ENCODE results near the gene ADCY4. TPM values are rescaled to one million over a fixed set of nuclear protein-coding genes. Genes with fewer than 3 reads are reported as not detected.

ADCY4 gene
- total RNA-seq, 1 donor from 2014 or later: 0.46 TPM

GRCh38 chr14:24368562-24369252 is 33.8 kb upstream of the ADCY4 start:
- DNase-seq (ENCODE audit: low spot score, unreplicated experiment): peak; percentile 44
- no peak for TF ChIP-seq CTCF (IDR thresholded peaks at IDR 0.05; ENCODE audit: unreplicated experiment)
- no peaks in the 10 kb centered on the region for H3K27me3 Mint-ChIP-seq
- no peaks in the 10 kb centered on the region for H3K36me3 Mint-ChIP-seq (ENCODE audit: insufficient read depth)
- H3K4me3 Mint-ChIP-seq (ENCODE audit: low read depth): peak overlapping the region; percentile 78
- H3K4me1 Mint-ChIP-seq (ENCODE audit: low read depth): peaks cover 13% of the 10 kb centered on the region
- peak overlapping the region; percentile 29 for H3K27ac Mint-ChIP-seq
- no peaks in the 10 kb centered on the region for H3K9me3 Mint-ChIP-seq (ENCODE audit: low read depth)

- Mint-ChIP-seq H3K27me3 (peaks cover 1% of the 10 kb centered on the region), H3K4me3 (ENCODE audit: low read depth) (peak overlapping the region; percentile 78), H3K36me3 (ENCODE audit: insufficient read depth) (no peaks in the 10 kb centered on the region), H3K4me1 (ENCODE audit: low read depth) (peaks cover 13% of the 10 kb centered on the region), H3K9me3 (ENCODE audit: low read depth) (no peaks in the 10 kb centered on the region), H3K27ac (peak overlapping the region; percentile 97)
- no peak for TF ChIP-seq CTCF (IDR thresholded peaks at IDR 0.05; ENCODE audit: unreplicated experiment)
- DNase-seq (ENCODE audit: low spot score, unreplicated experiment): no peak
These were observed 33.3 kb upstream of the ADCY4 start for GRCh38 chr14:24368212-24368561.

- peak within 1 kb of the TSS; percentile 78 for H3K4me3 Mint-ChIP-seq (ENCODE audit: low read depth)
- TF ChIP-seq CTCF (IDR thresholded peaks at IDR 0.05; ENCODE audit: unreplicated experiment): no peak
- peak within 1 kb of the TSS; percentile 97 for H3K27ac Mint-ChIP-seq
- no peaks in the 10 kb centered on the region for H3K9me3 Mint-ChIP-seq (ENCODE audit: low read depth)
- peaks cover 13% of the 10 kb centered on the region for H3K4me1 Mint-ChIP-seq (ENCODE audit: low read depth)
- H3K27me3 Mint-ChIP-seq: peaks cover 5% of the 10 kb centered on the region
- H3K36me3 Mint-ChIP-seq (ENCODE audit: insufficient read depth): no peaks in the 10 kb centered on the region
- DNase-seq (ENCODE audit: low spot score, unreplicated experiment): peak; percentile 28
These were observed 32.8 kb upstream of the ADCY4 start, which contains the start of gene NFATC4 for GRCh38 chr14:24367514-24368211. NFATC4 (plus strand) TSS chr14:24368184; CDS start chr14:24368341, 157 bp downstream.

- no peak for TF ChIP-seq CTCF (IDR thresholded peaks at IDR 0.05; ENCODE audit: unreplicated experiment)
- H3K27ac Mint-ChIP-seq: peak overlapping the region; percentile 97
- H3K27me3 Mint-ChIP-seq: peaks cover 9% of the 10 kb centered on the region
- H3K4me1 Mint-ChIP-seq (ENCODE audit: low read depth): peaks cover 13% of the 10 kb centered on the region
- no peaks in the 10 kb centered on the region for H3K9me3 Mint-ChIP-seq (ENCODE audit: low read depth)
- H3K4me3 Mint-ChIP-seq (ENCODE audit: low read depth): peak overlapping the region; percentile 78
- peak; percentile 89 for DNase-seq (ENCODE audit: low spot score, unreplicated experiment)
- H3K36me3 Mint-ChIP-seq (ENCODE audit: insufficient read depth): no peaks in the 10 kb centered on the region
These were observed 32.0 kb upstream of the ADCY4 start for GRCh38 chr14:24366721-24367513.

- Mint-ChIP-seq H3K27me3 (peaks cover 14% of the 10 kb centered on the region), H3K4me3 (ENCODE audit: low read depth) (peak overlapping the region; percentile 78), H3K4me1 (ENCODE audit: low read depth) (peaks cover 13% of the 10 kb centered on the region), H3K27ac (peak overlapping the region; percentile 97), H3K36me3 (ENCODE audit: insufficient read depth) (no peaks in the 10 kb centered on the region), H3K9me3 (ENCODE audit: low read depth) (no peaks in the 10 kb centered on the region)
- TF ChIP-seq CTCF (IDR thresholded peaks at IDR 0.05; ENCODE audit: unreplicated experiment): no peak
- DNase-seq (ENCODE audit: low spot score, unreplicated experiment): no peak
These were observed 31.5 kb upstream of the ADCY4 start for GRCh38 chr14:24366413-24366720.
